ENCODE results near the gene HIVEP3.

Gene HIVEP3

GRCh38 chr1:41504114-41505035, 414.3 kb downstream of the HIVEP3 start:
- FAIRE-seq: no peak

- FAIRE-seq: no peak
Measured at GRCh38 chr1:41503538-41504113, 415.1 kb downstream of the HIVEP3 start.

DNA sequence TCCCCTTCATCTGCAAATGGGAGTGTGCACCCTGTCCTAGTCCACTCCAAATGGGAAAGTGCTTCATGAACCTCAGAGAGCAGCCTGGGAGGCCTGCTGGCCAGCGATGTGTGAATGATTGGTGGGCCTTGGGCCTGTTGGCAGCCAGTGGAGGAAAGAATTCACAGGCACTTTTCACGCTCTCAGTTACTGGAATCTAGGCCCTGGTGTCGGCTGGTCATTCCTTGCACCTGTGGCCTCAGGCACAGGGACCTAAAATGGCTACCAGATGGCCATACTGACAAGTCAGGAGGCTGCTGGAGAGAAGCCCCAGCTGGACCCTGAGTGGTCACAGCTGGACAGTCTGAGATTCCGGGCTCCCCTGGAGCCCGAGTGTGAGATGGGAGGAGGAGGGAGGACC, 415.8 kb downstream of the HIVEP3 start:
- FAIRE-seq: no peak

DNA sequence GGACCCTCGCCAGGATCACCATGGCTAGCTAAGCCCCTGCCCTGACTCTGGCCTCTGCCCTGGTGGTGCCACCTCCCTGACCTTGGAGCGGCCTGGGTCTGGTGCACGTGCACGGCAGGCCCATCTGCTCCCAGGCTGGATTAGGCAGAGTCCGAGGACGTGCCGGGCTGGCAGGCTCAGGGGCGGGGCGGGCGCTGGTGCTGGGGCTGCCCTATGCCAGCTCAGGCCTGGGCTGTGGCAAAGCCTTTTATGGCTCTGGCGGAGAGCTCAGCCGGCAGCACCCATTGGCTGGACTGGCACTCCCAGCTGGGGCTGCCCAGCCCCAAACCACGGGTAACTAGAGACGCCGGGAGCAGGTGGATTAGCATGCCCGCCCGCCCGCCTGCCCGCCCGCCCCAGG, 417.1 kb downstream of the HIVEP3 start:
- no peak for FAIRE-seq

GRCh38 chr1:41500781-41501518, 417.8 kb downstream of the HIVEP3 start:
- FAIRE-seq: no peak

GRCh38 chr1:41500378-41500777, 418.3 kb downstream of the HIVEP3 start:
- FAIRE-seq: no peak

DNA sequence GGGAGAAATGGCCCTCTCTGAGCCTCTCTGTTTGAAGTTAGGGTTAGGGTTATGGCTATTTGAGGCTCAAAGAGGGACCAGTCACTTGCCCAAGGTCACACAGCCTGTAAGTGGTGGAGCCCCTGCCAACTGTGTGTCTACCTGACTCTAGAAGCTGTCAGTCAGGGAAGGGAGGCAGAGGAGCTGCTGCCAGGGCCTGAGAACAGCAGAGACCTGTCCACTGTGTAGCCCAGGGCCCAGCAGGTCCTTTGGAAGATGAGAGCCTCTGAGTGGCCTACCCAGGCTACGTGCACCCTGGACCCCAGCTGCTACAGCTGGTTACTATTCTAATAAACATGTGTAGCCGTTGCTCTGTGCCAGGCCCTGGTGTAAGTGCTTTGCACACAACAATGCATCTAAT, 419.1 kb downstream of the HIVEP3 start:
- no peak for FAIRE-seq

DNA sequence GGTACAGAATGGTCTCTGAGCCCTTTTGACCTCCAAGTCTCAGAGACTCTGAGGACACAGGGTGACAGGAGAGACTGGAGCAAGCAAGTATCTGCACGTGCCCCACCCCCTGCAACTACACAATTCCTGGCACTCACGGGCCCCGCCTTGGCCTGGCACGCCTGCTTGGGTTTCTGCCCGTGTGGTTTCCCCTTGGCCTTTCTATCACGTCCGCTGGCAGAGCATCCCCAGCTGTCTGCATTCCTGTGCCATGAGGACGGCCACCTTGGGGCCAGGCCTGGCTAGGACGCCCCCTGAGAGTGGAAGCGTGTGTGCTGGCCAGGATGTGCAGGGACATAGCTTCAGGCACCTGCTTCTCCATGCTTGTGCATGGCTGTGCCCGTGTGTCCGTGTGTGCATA, 419.9 kb downstream of the HIVEP3 start:
- FAIRE-seq: no peak

- no peak for FAIRE-seq
Measured at GRCh38 chr1:41498391-41498790, 420.3 kb downstream of the HIVEP3 start.

- FAIRE-seq: no peak
Measured at GRCh38 chr1:41497461-41498030, 421.2 kb downstream of the HIVEP3 start.

- no peak for FAIRE-seq
Measured at GRCh38 chr1:41497056-41497440, 421.7 kb downstream of the HIVEP3 start.

- FAIRE-seq: no peak
Measured at GRCh38 chr1:41496080-41497055, 422.4 kb downstream of the HIVEP3 start.

DNA sequence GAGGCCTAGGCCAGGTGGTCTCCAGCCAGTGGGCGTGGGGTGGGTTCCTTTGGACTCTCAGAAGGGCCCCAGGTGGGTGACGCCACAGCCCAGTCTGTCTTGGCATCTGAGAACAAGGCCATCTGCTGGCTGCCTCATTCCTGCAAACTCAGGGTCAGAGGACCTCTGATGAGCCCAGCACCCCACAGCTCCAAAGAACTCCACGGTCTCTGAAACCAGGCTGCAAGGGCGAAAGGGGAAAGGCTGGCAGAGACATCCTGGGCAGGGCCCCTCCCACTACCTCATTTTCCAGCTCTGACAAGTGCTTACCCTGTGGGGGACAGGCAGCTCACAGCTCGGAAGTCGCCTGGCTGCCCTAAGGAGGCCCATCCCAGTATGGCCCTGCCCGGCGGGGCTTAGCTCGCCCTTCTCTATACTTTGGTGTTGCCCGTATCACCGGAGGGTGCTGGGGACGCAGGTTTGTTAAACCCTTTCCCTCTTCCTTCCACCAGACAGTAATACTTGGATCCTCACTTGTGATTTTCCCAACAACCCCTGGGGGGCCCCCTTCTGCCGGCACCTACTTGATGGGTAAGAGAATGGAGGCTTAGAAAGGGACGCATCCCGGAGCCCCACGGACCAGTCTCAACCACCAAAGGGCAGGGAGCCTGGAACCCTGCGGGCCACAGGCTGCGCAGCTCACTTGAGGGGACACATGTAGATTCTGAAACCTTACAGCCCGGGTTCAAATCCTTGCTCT, 423.3 kb downstream of the HIVEP3 start:
- no peak for FAIRE-seq

GRCh38 chr1:41494351-41495209, 424.1 kb downstream of the HIVEP3 start:
- no peak for FAIRE-seq

- no peak for FAIRE-seq
Measured at GRCh38 chr1:41493626-41494350, 424.9 kb downstream of the HIVEP3 start.

GRCh38 chr1:41493117-41493536, 425.6 kb downstream of the HIVEP3 start:
- no peak for FAIRE-seq

GRCh38 chr1:41492341-41492848, 426.3 kb downstream of the HIVEP3 start:
- FAIRE-seq: peak; percentile 42

DNA sequence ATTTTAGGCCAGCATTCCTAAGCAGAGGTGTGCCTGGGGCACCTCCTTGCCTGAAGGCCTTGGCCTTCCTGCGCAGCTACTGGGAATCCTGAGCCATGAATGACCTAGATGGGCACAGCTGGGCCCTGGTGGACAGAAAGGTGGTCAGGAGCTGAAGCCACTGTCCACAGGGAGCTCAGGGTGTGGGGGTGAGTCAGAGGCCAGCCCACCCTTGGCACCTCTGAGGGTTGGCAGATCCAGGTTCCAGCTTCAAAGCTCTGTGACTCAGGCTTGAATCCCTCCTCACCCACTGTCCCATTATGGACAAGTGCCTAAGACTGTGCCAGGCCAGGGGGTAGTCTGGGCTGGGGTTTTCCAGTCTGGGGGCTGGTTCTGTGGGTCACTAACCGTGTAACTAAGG, 427.8 kb downstream of the HIVEP3 start:
- FAIRE-seq: no peak

DNA sequence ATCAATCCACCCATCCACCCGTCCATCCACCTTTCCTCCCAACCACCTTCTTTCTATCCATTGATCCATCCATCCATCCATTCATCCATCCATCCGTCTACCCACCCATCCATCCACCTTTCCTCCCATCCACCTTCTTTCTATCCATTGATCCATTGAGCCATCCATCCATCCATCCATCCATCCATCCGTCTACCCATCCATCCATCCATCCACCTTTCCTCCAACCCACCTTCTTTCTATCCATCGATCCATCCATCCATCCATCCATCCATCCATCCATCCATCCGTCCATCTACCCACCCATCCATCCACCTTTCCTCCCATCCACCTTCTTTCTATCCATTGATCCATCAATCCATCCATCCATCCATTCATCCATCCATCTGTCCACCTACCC, 429.2 kb downstream of the HIVEP3 start:
- FAIRE-seq: no peak
